Lung (tissue), 12 donors: Measurements from ENCODE around the gene NLE1. TPM values are rescaled to one million over a fixed set of nuclear protein-coding genes. Genes with fewer than 3 reads are reported as not detected.

Experiments used
- ATAC-seq: fragments of 200-7000 bp; cut with Tn5 transposase; one replicate; pipeline ENCODE4 v1.9.1; 2020; ENCODE audit warnings: moderate number of reproducible peaks; ENCODE audit not compliant: insufficient read depth, low FRiP score
- DNase-seq, 3 donors: peaks; one replicate each; pipeline ENCODE4 v3.0.0-alpha.2; 2013 to 2017
- H3K27ac ChIP-seq, 2 donors: one replicate each; pipeline ENCODE4 v1.5.1; 2013; ENCODE audit warnings: mild to moderate bottlenecking in 2 of 2, moderate library complexity in 2 of 2, control low read depth in 1 of 2, inconsistent platforms in 1 of 2, low read depth in 1 of 2, low read length in 1 of 2
- H3K27me3 ChIP-seq, 3 donors: one replicate each; pipeline ENCODE4 v1.5.1; 2013; ENCODE audit warnings: low read length in 2 of 3; ENCODE audit not compliant: control insufficient read depth in 3 of 3, insufficient read depth in 3 of 3
- H3K36me3 ChIP-seq, 4 donors: one replicate each; pipeline ENCODE4 v1.5.1; 2013; ENCODE audit warnings: low read length in 4 of 4, mild to moderate bottlenecking in 1 of 4, moderate library complexity in 1 of 4; ENCODE audit not compliant: control insufficient read depth in 4 of 4, insufficient read depth in 4 of 4
- H3K4me1 ChIP-seq, 5 donors: one replicate each; pipeline ENCODE4 v1.5.1; 2013; ENCODE audit warnings: low read length in 5 of 5, mild to moderate bottlenecking in 2 of 5, moderate library complexity in 1 of 5; ENCODE audit not compliant: control insufficient read depth in 5 of 5, insufficient read depth in 5 of 5
- H3K4me3 ChIP-seq: one replicate; pipeline ENCODE4 v1.5.1; 2013; ENCODE audit warnings: mild to moderate bottlenecking, control low read depth, moderate library complexity
- H3K9ac ChIP-seq, 2 donors: one replicate each; pipeline ENCODE4 v1.5.1; 2013; ENCODE audit warnings: low read length in 2 of 2, control low read depth in 1 of 2; ENCODE audit not compliant: insufficient read depth in 1 of 2
- H3K9me3 ChIP-seq, 4 donors: one replicate each; pipeline ENCODE4 v1.5.1; 2013; ENCODE audit warnings: low read length in 3 of 4, mild to moderate bottlenecking in 1 of 4, moderate library complexity in 1 of 4; ENCODE audit not compliant: control insufficient read depth in 4 of 4, insufficient read depth in 3 of 4
- WGBS, 2 donors: extraction: QIAGEN DNeasy Blood & Tissue Kit; methylation state at CpG; one replicate each; pipeline ENCODE4 v1.1.7; 2013; 5-methylcytosine and 5-hydroxymethylcytosine counted together
- polyA plus RNA-seq, 2 donors: library from polyadenylated mRNA; stranded (reverse); fragments of 200-250 nt; gene quantifications; one replicate each; pipeline ENCODE4 v1.2.1, GENCODE V29; 2013
- total RNA-seq, 2 donors: library from RNA; depleted of rRNA in 1 of 2; stranded (reverse); fragments of >200 nt in 1 of 2; gene quantifications; one replicate each; pipeline ENCODE4 v1.2.1, GENCODE V29; 2014 to 2021
- TF ChIP-seq, protein P1 (sequence below): IDR thresholded peaks from 2 replicates; pipeline ENCODE4 v1.5.1; 2012; ENCODE audit warnings: mild to moderate bottlenecking; ENCODE audit errors: control extremely low read depth, extremely low read depth
- donor health status: control.
- donor health status: control.
- donor health status: Bipolar disorder and iron deficiency.
- donor health status: healthy.
- donor health status: DM: yes; HTN: yes; CAD: no.

Gene NLE1
- total and polyA plus RNA-seq, 4 donors, result 6.8 to 15.2 (median 9.2) TPM

DNA sequence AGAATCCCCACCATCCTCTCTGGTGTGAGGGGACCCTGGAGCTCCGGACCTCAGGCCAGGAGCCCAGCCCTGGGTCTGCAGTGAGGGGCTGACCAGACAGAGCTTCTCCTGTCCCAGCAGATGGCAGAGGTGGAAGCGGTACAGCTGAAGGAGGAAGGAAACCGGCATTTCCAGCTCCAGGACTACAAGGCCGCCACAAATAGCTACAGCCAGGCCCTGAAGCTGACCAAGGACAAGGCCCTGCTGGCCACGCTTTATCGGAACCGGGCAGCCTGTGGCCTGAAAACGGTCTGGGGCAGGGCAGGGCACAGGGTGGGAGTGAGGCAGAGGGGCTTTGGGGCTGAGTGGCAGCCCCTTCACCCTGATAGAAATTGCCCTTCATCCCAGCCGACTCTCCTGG lies 6.0 kb upstream of the NLE1 start:
- Histone ChIP-seq H3K36me3 (no peaks in the 10 kb centered on the region), H3K4me1 (peaks cover 0 to 12% (median 3%) of the 10 kb centered on the region in 5 donors), H3K4me3 (no peak overlapping the region), H3K27ac (peak overlapping the region in 1 of 2 donors; percentile 94), H3K9me3 (no peaks in the 10 kb centered on the region), H3K9ac (no peak overlapping the region), H3K27me3 (peaks cover 0 to 7% (median 3%) of the 10 kb centered on the region in 3 donors)
- ATAC-seq (no peak), DNase-seq (no peak)
- WGBS, 2 donors, result 59 to 61% methylated on average over 9 of the region's 9 CpGs
- TF ChIP-seq, protein P1, sequence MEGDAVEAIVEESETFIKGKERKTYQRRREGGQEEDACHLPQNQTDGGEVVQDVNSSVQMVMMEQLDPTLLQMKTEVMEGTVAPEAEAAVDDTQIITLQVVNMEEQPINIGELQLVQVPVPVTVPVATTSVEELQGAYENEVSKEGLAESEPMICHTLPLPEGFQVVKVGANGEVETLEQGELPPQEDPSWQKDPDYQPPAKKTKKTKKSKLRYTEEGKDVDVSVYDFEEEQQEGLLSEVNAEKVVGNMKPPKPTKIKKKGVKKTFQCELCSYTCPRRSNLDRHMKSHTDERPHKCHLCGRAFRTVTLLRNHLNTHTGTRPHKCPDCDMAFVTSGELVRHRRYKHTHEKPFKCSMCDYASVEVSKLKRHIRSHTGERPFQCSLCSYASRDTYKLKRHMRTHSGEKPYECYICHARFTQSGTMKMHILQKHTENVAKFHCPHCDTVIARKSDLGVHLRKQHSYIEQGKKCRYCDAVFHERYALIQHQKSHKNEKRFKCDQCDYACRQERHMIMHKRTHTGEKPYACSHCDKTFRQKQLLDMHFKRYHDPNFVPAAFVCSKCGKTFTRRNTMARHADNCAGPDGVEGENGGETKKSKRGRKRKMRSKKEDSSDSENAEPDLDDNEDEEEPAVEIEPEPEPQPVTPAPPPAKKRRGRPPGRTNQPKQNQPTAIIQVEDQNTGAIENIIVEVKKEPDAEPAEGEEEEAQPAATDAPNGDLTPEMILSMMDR, result no peak

DNA sequence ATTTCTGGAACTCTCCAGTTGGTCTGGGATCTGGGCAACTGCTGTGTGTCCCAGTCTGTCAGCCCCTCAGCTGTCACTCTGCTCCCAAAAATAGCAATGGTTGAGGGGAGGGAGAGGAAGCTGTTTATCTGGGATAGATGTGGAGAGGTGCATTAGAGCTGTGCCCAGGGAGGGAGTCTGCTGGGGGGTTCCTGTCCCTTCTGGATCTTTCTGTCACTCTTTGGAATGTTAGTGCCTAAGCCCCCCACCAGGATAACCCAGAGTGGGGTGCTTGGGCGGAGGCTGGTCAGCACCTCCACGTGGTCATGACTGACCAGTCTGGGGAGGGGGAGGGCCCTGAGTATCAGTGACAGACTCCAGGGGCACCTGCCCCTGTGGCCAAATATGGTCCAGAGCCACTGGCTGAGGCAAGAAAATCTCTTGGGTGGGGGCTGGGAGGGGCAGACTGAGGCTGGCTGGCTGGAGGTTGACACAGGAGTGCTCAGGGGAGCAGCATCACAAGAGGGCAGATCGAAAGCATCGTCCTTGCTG lies 5.3 kb upstream of the NLE1 start, which contains the start of gene UNC45B:
UNC45B (plus strand) TSS at position 443 of the 531 bp plus-strand sequence. CDS start 447 bp downstream, outside the sequence.
- TF ChIP-seq, protein P1, result no peak
- Histone ChIP-seq H3K9ac (no peak within 1 kb of the TSS), H3K27me3 (peaks cover 0 to 3% (median 2%) of the 10 kb centered on the region in 3 donors), H3K9me3 (no peaks in the 10 kb centered on the region), H3K4me1 (peaks cover 0 to 6% (median under 1%) of the 10 kb centered on the region in 5 donors), H3K4me3 (no peak within 1 kb of the TSS), H3K27ac (peak within 1 kb of the TSS in 1 of 2 donors; percentile 94), H3K36me3 (no peaks in the 10 kb centered on the region)
- ATAC-seq, result no peak
- whole genome bisulfite sequencing, 2 donors, result 77 to 79% methylated on average over 4 of the region's 4 CpGs
- DNase-seq, result no peak

DNA sequence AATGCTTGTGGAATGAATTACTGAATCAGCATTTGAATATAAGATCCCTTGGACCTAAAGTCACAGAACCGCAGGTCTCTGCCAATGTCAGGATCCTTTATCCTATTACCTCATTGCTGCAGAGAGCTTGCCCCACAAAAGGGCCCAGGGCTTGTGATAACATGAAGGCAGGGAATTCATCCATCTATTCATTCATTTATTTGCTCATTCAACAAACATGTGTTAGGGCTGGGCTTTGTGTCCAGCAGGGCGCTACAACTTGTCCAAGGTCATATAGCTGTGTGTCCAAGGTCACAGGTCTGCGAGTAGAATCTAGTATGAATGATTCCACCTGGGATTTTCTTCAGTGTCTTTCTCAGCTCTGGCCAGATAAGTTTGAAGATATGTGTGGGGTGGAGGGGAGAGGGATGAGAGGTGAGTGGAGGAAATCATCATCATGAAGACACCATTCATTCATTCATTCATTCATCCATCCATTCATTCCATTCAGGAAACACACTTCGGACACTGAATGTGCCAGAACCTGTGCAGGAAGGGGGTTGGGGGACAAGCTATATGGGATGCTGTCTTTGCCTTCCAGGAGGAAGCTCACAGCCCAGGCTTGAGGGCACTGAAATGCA lies 4.2 kb upstream of the NLE1 start:
- H3K4me1 ChIP-seq, result peaks cover 0 to 5% (median 0%) of the 10 kb centered on the region in 5 donors
- ATAC-seq (no peak), DNase-seq (no peak)
- no peaks in the 10 kb centered on the region for H3K9me3 ChIP-seq
- peak overlapping the region in 1 of 2 donors; percentile 94 for H3K27ac ChIP-seq
- TF ChIP-seq, protein P1, result no peak
- H3K9ac ChIP-seq, result no peak overlapping the region
- peaks cover 0 to 3% (median 2%) of the 10 kb centered on the region in 3 donors for H3K27me3 ChIP-seq
- no peak overlapping the region for H3K4me3 ChIP-seq
- H3K36me3 ChIP-seq, result no peaks in the 10 kb centered on the region
- WGBS, 2 donors, result 69 to 93% methylated on average over 4 of the region's 4 CpGs
